H1 (cell line): Measurements from ENCODE around the gene USP37. TPM values are rescaled to one million over a fixed set of nuclear protein-coding genes. Genes with fewer than 3 reads are reported as not detected.

Source experiments
- CTCF ChIA-PET: fragments of 300-600 bp; sonication (Branson Sonifier 250); formaldehyde crosslinking; loops from one replicate; lab custom pipeline; 2021; ENCODE audit not compliant: partially characterized antibody; lab: Charles Lee
- POLR2A ChIA-PET: fragments of 300-600 bp; sonication (Branson Sonifier 250); formaldehyde crosslinking; loops from one replicate; lab custom pipeline; 2021; ENCODE audit warnings: inconsistent platforms; ENCODE audit not compliant: partially characterized antibody; lab: Charles Lee
- DNase-seq, 2 experiments: peaks; one replicate each; pipeline versions ENCODE4 v3.0.0 to v3.0.0-alpha.2; 2010 to 2022; ENCODE audit warnings: low spot score in 2 of 2, low read depth in 1 of 2, mixed read lengths in 1 of 2
- FAIRE-seq: peaks from 2 replicates; lab custom pipeline; 2011; peaks lifted over from hg19 to GRCh38; lab: Jason Lieb, UNC
- H2AFZ ChIP-seq: 2 replicates; pipeline ENCODE4 v1.8.1; 2012; ENCODE audit warnings: low read length, inconsistent platforms
- H2AK5ac ChIP-seq: 2 replicates; pipeline ENCODE4 v1.6.1; 2013; ENCODE audit warnings: low read depth, low read length
- H2BK120ac ChIP-seq: replicated peaks from 2 replicates; pipeline ENCODE3; 2013; ENCODE audit warnings: low read depth, low read length, inconsistent platforms
- H2BK12ac ChIP-seq: 2 replicates; pipeline ENCODE4 v1.6.1; 2013; ENCODE audit warnings: low read depth, low read length
- H2BK15ac ChIP-seq: 2 replicates; pipeline ENCODE4 v1.6.1; 2013; ENCODE audit warnings: low read length
- H2BK20ac ChIP-seq: 2 replicates; pipeline ENCODE4 v1.6.1; 2013; ENCODE audit warnings: low read length
- H2BK5ac ChIP-seq: 2 replicates; pipeline ENCODE4 v1.6.1; 2013; ENCODE audit warnings: low read depth, low read length
- H3K14ac ChIP-seq: 2 replicates; pipeline ENCODE4 v1.6.1; 2013; ENCODE audit warnings: inconsistent platforms; ENCODE audit not compliant: insufficient read length
- H3K18ac ChIP-seq: 2 replicates; pipeline ENCODE4 v1.6.1; 2013; ENCODE audit warnings: low read length; ENCODE audit errors: extremely low read depth
- H3K23ac ChIP-seq: 2 replicates; pipeline ENCODE4 v1.6.1; 2013; ENCODE audit warnings: inconsistent platforms; ENCODE audit not compliant: insufficient read length
- H3K23me2 ChIP-seq: 2 replicates; pipeline ENCODE4 v1.6.1; 2013; ENCODE audit warnings: low read depth, low read length
- H3K27ac ChIP-seq: 2 replicates; pipeline ENCODE4 v1.6.1; 2011; ENCODE audit warnings: low read depth, low read length, inconsistent platforms
- H3K27me3 ChIP-seq, 4 experiments: replicated peaks in 1 of 4; 1 replicate in 1 of 4; 2 replicates in 3 of 4; pipeline versions ENCODE4 v1.6.1 to v1.8.1; 2011 to 2013; ENCODE audit warnings: low read length in 3 of 4, mild to moderate bottlenecking in 3 of 4, inconsistent platforms in 2 of 4, mixed read lengths in 2 of 4, moderate library complexity in 1 of 4; ENCODE audit not compliant: control insufficient read depth in 3 of 4, insufficient read depth in 3 of 4; ENCODE audit errors: extremely low read depth in 1 of 4
- H3K36me3 ChIP-seq, 4 experiments: 2 replicates each; pipeline versions ENCODE4 v1.6.1 to v1.8.1; 2011 to 2013; ENCODE audit warnings: mild to moderate bottlenecking in 4 of 4, low read length in 3 of 4, moderate library complexity in 2 of 4, control low read depth in 1 of 4, inconsistent platforms in 1 of 4; ENCODE audit not compliant: insufficient read depth in 4 of 4, control insufficient read depth in 2 of 4
- H3K4ac ChIP-seq: replicated peaks from 2 replicates; pipeline ENCODE3; 2013; ENCODE audit warnings: low read length, low read depth, mixed read lengths, inconsistent platforms; ENCODE audit not compliant: insufficient read length
- H3K4me1 ChIP-seq, 4 experiments: replicated peaks in 1 of 4; 1 replicate in 1 of 4; 2 replicates in 3 of 4; pipeline versions ENCODE4 v1.6.1 to v1.8.1; 2011 to 2013; ENCODE audit warnings: low read length in 3 of 4, inconsistent platforms in 2 of 4, mixed read lengths in 1 of 4; ENCODE audit not compliant: insufficient read depth in 4 of 4, control insufficient read depth in 3 of 4
- H3K4me2 ChIP-seq, 2 experiments: 2 replicates each; pipeline versions ENCODE4 v1.6.1 to v1.8.1; 2011 to 2013; ENCODE audit warnings: low read depth in 2 of 2, low read length in 2 of 2, control low read depth in 1 of 2, inconsistent platforms in 1 of 2, mild to moderate bottlenecking in 1 of 2; ENCODE audit not compliant: insufficient read depth in 1 of 2
- H3K4me3 ChIP-seq, 4 experiments: fragments of 200-600, 300-600 bp in 1 of 4; sonication (generic), shearing (Covaris generic), sonication (Bioruptor Twin) in 1 of 4; 2 replicates each; pipeline versions ENCODE4 v1.5.1 to v1.8.1; 2011 to 2016; ENCODE audit warnings: low read length in 4 of 4, low read depth in 3 of 4, control low read depth in 2 of 4, inconsistent platforms in 2 of 4, mild to moderate bottlenecking in 2 of 4, mixed read lengths in 1 of 4, moderate library complexity in 1 of 4; ENCODE audit not compliant: insufficient read depth in 2 of 4; ENCODE audit errors: extremely low read depth in 1 of 4
- H3K56ac ChIP-seq: replicated peaks from 2 replicates; pipeline ENCODE3; 2013; ENCODE audit warnings: low read depth, mild to moderate bottlenecking, mixed read lengths, low read length, inconsistent platforms; ENCODE audit not compliant: insufficient read length
- H3K79me1 ChIP-seq: 2 replicates; pipeline ENCODE4 v1.6.1; 2013; ENCODE audit warnings: low read depth, low read length, control low read depth
- H3K79me2 ChIP-seq, 2 experiments: 2 replicates each; pipeline versions ENCODE4 v1.6.1 to v1.8.1; 2012 to 2013; ENCODE audit warnings: low read length in 2 of 2, mild to moderate bottlenecking in 2 of 2, inconsistent platforms in 1 of 2; ENCODE audit not compliant: insufficient read depth in 2 of 2, control insufficient read depth in 1 of 2
- H3K9ac ChIP-seq, 4 experiments: replicated peaks in 1 of 4; 1 replicate in 1 of 4; 2 replicates in 3 of 4; pipeline versions ENCODE4 v1.6.1 to v1.8.1; 2011 to 2013; ENCODE audit warnings: low read depth in 3 of 4, low read length in 3 of 4, control low read depth in 2 of 4, mild to moderate bottlenecking in 2 of 4, moderate library complexity in 2 of 4, inconsistent platforms in 1 of 4; ENCODE audit errors: extremely low read depth in 1 of 4
- H3K9me3 ChIP-seq, 2 experiments: 2 replicates each; pipeline versions ENCODE4 v1.6.1 to v1.8.1; 2012 to 2013; ENCODE audit warnings: mild to moderate bottlenecking in 2 of 2, moderate library complexity in 2 of 2, control low read depth in 1 of 2, inconsistent platforms in 1 of 2, low read depth in 1 of 2, low read length in 1 of 2, mixed read lengths in 1 of 2; ENCODE audit not compliant: insufficient read depth in 2 of 2
- H4K20me1 ChIP-seq, 2 experiments: replicated peaks in 1 of 2; 2 replicates each; pipeline versions ENCODE3 to v1.8.1; 2011 to 2013; ENCODE audit warnings: inconsistent platforms in 2 of 2, low read length in 2 of 2, mild to moderate bottlenecking in 1 of 2; ENCODE audit not compliant: insufficient read depth in 2 of 2, control insufficient read depth in 1 of 2
- H4K5ac ChIP-seq: 2 replicates; pipeline ENCODE4 v1.6.1; 2013; ENCODE audit warnings: low read length, low read depth, mixed read lengths, inconsistent platforms; ENCODE audit not compliant: insufficient read length
- H4K8ac ChIP-seq: 2 replicates; pipeline ENCODE4 v1.8.0; 2013; ENCODE audit warnings: mild to moderate bottlenecking, moderate library complexity, low read length, inconsistent platforms; ENCODE audit not compliant: insufficient read depth; ENCODE audit errors: extremely low read depth
- H4K91ac ChIP-seq: replicated peaks from 2 replicates; pipeline ENCODE3; 2013; ENCODE audit warnings: low read length, mixed read lengths, inconsistent platforms; ENCODE audit not compliant: insufficient read length
- BCL11A ChIP-seq, 2 experiments: IDR thresholded peaks; one replicate each; pipeline ENCODE4 v1.6.1; 2011; ENCODE audit warnings: low read depth in 2 of 2, low read length in 2 of 2, mild to moderate bottlenecking in 2 of 2
- CHD1 ChIP-seq: IDR thresholded peaks from 2 replicates; pipeline ENCODE4 v1.6.1; 2012; ENCODE audit warnings: low read depth, low read length, improper control_type of control experiment
- FOSL1 ChIP-seq: IDR thresholded peaks from 2 replicates; pipeline ENCODE4 v1.6.1; 2011; ENCODE audit warnings: mild to moderate bottlenecking, low read depth, low read length, moderate library complexity; ENCODE audit not compliant: insufficient read depth
- KDM1A ChIP-seq: fragments of 200-600, 300-600 bp; sonication (generic); IDR thresholded peaks from 2 replicates; pipeline ENCODE4 v1.7.1; 2016; ENCODE audit warnings: mild to moderate bottlenecking, low read length, borderline replicate concordance
- KDM5A ChIP-seq: fragments of 200-600 bp; IDR thresholded peaks from 2 replicates; pipeline ENCODE4 v1.7.1; 2012; ENCODE audit warnings: mild to moderate bottlenecking, low read length, inconsistent platforms, mixed read lengths
- NRF1 ChIP-seq: IDR thresholded peaks from 2 replicates; pipeline ENCODE4 v1.6.1; 2011; ENCODE audit warnings: mild to moderate bottlenecking, low read depth, low read length, improper control_type of control experiment
- SP4 ChIP-seq: IDR thresholded peaks from 2 replicates; pipeline ENCODE4 v1.6.1; 2012; ENCODE audit warnings: low read length, inconsistent platforms
- SUZ12 ChIP-seq: fragments of 200-600 bp; sonication (generic); IDR thresholded peaks from 2 replicates; pipeline ENCODE4 v1.6.1; 2012; ENCODE audit warnings: mild to moderate bottlenecking, inconsistent platforms, low read length, moderate library complexity, mixed read lengths
- TAF7 ChIP-seq: optimal IDR thresholded peaks from 2 replicates; pipeline ENCODE3; 2011; ENCODE audit warnings: low read depth, mild to moderate bottlenecking, inconsistent platforms, low read length, moderate library complexity, borderline replicate concordance
- YY1 ChIP-seq: IDR thresholded peaks from 2 replicates; pipeline ENCODE4 v1.6.1; 2011; ENCODE audit warnings: low read depth, mild to moderate bottlenecking, low read length
- WGBS, 2 experiments: shearing (Covaris generic) in 1 of 2; methylation state at CpG; one replicate each; pipeline versions ENCODE4 v1.1.6 to v1.1.7; 2013 to 2015; ENCODE audit warnings: low lambda C conversion rate in 2 of 2, mixed read lengths in 2 of 2, inconsistent platforms in 1 of 2, low coverage in 1 of 2, missing lambda C conversion rate in 1 of 2; ENCODE audit not compliant: insufficient replicate concordance in 2 of 2, insufficient coverage in 1 of 2, insufficient read length in 1 of 2; ENCODE audit errors: extremely low coverage in 1 of 2, missing lambda C conversion rate in 1 of 2; 5-methylcytosine and 5-hydroxymethylcytosine counted together
- polyA plus RNA-seq, 7 experiments: library from polyadenylated mRNA; depleted of rRNA in 3 of 7; stranded (reverse) in 5 of 7; unstranded in 2 of 7; fragments of >200 nt in 5 of 7; fragments of 200-250 nt in 2 of 7; gene quantifications; 1 replicate in 5 of 7; 2 replicates in 1 of 7; 4 replicates in 1 of 7; pipeline versions ENCODE4 v1.2.1 to v1.2.3, GENCODE V29; 2011 to 2013; ENCODE audit warnings: missing spikeins in 2 of 7, mixed read lengths in 2 of 7
- total RNA-seq: library from RNA; stranded (reverse); fragmentation: NEBNext Ultra II Directional; extraction: Animal tissue kit (Norgen Biotek cat#: 25700); gene quantifications from 2 replicates; pipeline ENCODE4 v1.2.1, GENCODE V29; 2021
- TF ChIP-seq, protein P1 (sequence below): IDR thresholded peaks from 2 replicates; pipeline ENCODE4 v1.6.1; 2011; ENCODE audit warnings: low read depth, mild to moderate bottlenecking, low read length; ENCODE audit not compliant: insufficient read depth
- TF ChIP-seq, protein P2 (sequence below): IDR thresholded peaks from 2 replicates; pipeline ENCODE4 v1.6.1; 2011; ENCODE audit warnings: low read length, improper control_type of control experiment

The USP37 gene
- total and polyA plus RNA-seq, 2 of the 8 experiments (the other 6 are each of a cell fraction or from before 2014, with no cell fraction given), result 3.8 to 29.1 TPM

GRCh38 chr2:218540015-218540414 is 28.1 kb downstream of the USP37 start:
- Histone ChIP-seq H2BK20ac (no peak overlapping the region), H3K36me3 (peaks cover 16 to 73% (median 57%) of the 10 kb centered on the region in 4 experiments), H4K8ac (no peak overlapping the region), H3K23me2 (no peaks in the 10 kb centered on the region), H3K4ac (no peak overlapping the region), H2BK15ac (no peak overlapping the region), H3K27ac (no peak overlapping the region), H4K20me1 (peaks cover 5 to 6% of the 10 kb centered on the region in 2 experiments), H2AK5ac (no peak overlapping the region), H2BK120ac (no peak overlapping the region), H3K79me2 (no peaks in the 10 kb centered on the region; a peak in 1 of 4 replicates), H4K5ac (no peak overlapping the region), H3K27me3 (no peaks in the 10 kb centered on the region), H3K14ac (no peak overlapping the region), H3K9ac (no peak overlapping the region), H3K9me3 (no peaks in the 10 kb centered on the region), H3K23ac (no peak overlapping the region), H3K4me3 (no peak overlapping the region), H3K4me1 (no peaks in the 10 kb centered on the region), H3K56ac (no peak overlapping the region), H2AFZ (no peak overlapping the region), H3K18ac (no peak overlapping the region), H2BK12ac (no peak overlapping the region), H3K79me1 (peaks cover 2% of the 10 kb centered on the region; the same call in 1 of the 2 replicates), H2BK5ac (no peak overlapping the region), H3K4me2 (no peak overlapping the region), H4K91ac (no peak overlapping the region)
- DNase-seq (no peak), FAIRE-seq (no peak)
- ChIA-PET POLR2A (interaction anchor here (1.0 to 1.4 kb wide), 2 partner anchors 9 to 38 kb away, joined by 3 to 4 read pairs; no protein-coding TSS in a partner anchor), CTCF (interaction anchor here (1.1 kb wide), 1 partner anchor 23 kb away, joined by 4 read pairs; no protein-coding TSS in a partner anchor)
- 87% methylated on average over 3 of the region's 3 CpGs; no CpG with 5 or more reads in 1 of the 2 experiments for WGBS, 2 experiments
- TF ChIP-seq YY1 (no peak), NRF1 (no peak), SP4 (no peak), KDM1A (no peak), TAF7 (no peak), CHD1 (no peak), FOSL1 (no peak), SUZ12 (no peak), BCL11A (IDR thresholded peaks at IDR 0.05; ENCODE audit: low read depth in 2 of 2, low read length in 2 of 2) (no peak), KDM5A (no peak)
- TF ChIP-seq, protein P1, sequence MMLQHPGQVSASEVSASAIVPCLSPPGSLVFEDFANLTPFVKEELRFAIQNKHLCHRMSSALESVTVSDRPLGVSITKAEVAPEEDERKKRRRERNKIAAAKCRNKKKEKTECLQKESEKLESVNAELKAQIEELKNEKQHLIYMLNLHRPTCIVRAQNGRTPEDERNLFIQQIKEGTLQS, result no peak
- TF ChIP-seq, protein P2, sequence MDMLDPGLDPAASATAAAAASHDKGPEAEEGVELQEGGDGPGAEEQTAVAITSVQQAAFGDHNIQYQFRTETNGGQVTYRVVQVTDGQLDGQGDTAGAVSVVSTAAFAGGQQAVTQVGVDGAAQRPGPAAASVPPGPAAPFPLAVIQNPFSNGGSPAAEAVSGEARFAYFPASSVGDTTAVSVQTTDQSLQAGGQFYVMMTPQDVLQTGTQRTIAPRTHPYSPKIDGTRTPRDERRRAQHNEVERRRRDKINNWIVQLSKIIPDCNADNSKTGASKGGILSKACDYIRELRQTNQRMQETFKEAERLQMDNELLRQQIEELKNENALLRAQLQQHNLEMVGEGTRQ, result no peak
